Measurements from ENCODE around the gene SNRPB. TPM values are rescaled to one million over a fixed set of nuclear protein-coding genes. Genes with fewer than 3 reads are reported as not detected.

SNRPB gene
- total RNA-seq, 1 donor from 2014 or later: 215 TPM

- intact Hi-C loops (cut with micrococcal nuclease): no loop called here
- peaks cover 23% of the 10 kb centered on the region for H3K27me3 Mint-ChIP-seq
Measured at GRCh38 chr20:2417213-2417541, 53.4 kb downstream of the SNRPB start.

GRCh38 chr20:2416541-2417212, 53.9 kb downstream of the SNRPB start:
- CTCF ChIA-PET: no interaction called here
- no peaks in the 10 kb centered on the region for H3K9me3 Mint-ChIP-seq
- POLR2A ChIA-PET: no interaction called here
- DNase-seq (no peak), ATAC-seq (ENCODE audit: low read depth) (no peak)
- no peak overlapping the region for H3K4me3 Mint-ChIP-seq
- no peaks in the 10 kb centered on the region for H3K36me3 Mint-ChIP-seq (ENCODE audit: low read depth)
- H3K27me3 Mint-ChIP-seq: peaks cover 21% of the 10 kb centered on the region
- TF ChIP-seq, protein P1, sequence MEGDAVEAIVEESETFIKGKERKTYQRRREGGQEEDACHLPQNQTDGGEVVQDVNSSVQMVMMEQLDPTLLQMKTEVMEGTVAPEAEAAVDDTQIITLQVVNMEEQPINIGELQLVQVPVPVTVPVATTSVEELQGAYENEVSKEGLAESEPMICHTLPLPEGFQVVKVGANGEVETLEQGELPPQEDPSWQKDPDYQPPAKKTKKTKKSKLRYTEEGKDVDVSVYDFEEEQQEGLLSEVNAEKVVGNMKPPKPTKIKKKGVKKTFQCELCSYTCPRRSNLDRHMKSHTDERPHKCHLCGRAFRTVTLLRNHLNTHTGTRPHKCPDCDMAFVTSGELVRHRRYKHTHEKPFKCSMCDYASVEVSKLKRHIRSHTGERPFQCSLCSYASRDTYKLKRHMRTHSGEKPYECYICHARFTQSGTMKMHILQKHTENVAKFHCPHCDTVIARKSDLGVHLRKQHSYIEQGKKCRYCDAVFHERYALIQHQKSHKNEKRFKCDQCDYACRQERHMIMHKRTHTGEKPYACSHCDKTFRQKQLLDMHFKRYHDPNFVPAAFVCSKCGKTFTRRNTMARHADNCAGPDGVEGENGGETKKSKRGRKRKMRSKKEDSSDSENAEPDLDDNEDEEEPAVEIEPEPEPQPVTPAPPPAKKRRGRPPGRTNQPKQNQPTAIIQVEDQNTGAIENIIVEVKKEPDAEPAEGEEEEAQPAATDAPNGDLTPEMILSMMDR (IDR thresholded peaks at IDR 0.05): no peak
- H3K27ac Mint-ChIP-seq: no peak overlapping the region
- intact Hi-C loops (cut with micrococcal nuclease): no loop called here
- no peaks in the 10 kb centered on the region for H3K4me1 Mint-ChIP-seq

More at GRCh38 chr20:2417213-2417541, 53.4 kb downstream of the SNRPB start:
- Mint-ChIP-seq H3K4me3 (no peak overlapping the region), H3K4me1 (no peaks in the 10 kb centered on the region), H3K9me3 (no peaks in the 10 kb centered on the region), H3K27ac (no peak overlapping the region), H3K36me3 (ENCODE audit: low read depth) (no peaks in the 10 kb centered on the region)
- TF ChIP-seq, protein P1 (IDR thresholded peaks at IDR 0.05): no peak
- ChIA-PET CTCF (no interaction called here), POLR2A (no interaction called here)
- DNase-seq: no peak
- ATAC-seq (ENCODE audit: low read depth): no peak

Other genes starting within 250 kb of the SNRPB start
- not detected in 2 replicates for gene TGM3, start 174.8 kb downstream of the SNRPB start, total RNA-seq
- not detected in 2 replicates for gene TGM6, start 89.9 kb downstream of the SNRPB start, total RNA-seq
- gene ZNF343, start 38.1 kb upstream of the SNRPB start, total RNA-seq: 14.8 and 16.6 TPM in 2 replicates
- not detected in 2 replicates for gene TMC2, start 65.8 kb upstream of the SNRPB start, total RNA-seq
- gene NOP56, start 181.8 kb upstream of the SNRPB start, total RNA-seq: 327 and 333 TPM in 2 replicates
- gene IDH3B, start 193.4 kb upstream of the SNRPB start, total RNA-seq: 121 and 127 TPM in 2 replicates
- 1.6 and 2.4 TPM in 2 replicates for gene EBF4, start 222.0 kb upstream of the SNRPB start, total RNA-seq